H1 (cell line): ENCODE data around the gene IDH3A. TPM values are rescaled to one million over a fixed set of nuclear protein-coding genes. Genes with fewer than 3 reads are reported as not detected.

Experiments used
- CTCF ChIA-PET: fragments of 300-600 bp; sonication (Branson Sonifier 250); formaldehyde crosslinking; loops from one replicate; lab custom pipeline; 2021; ENCODE audit not compliant: partially characterized antibody; lab: Charles Lee
- POLR2A ChIA-PET: fragments of 300-600 bp; sonication (Branson Sonifier 250); formaldehyde crosslinking; loops from one replicate; lab custom pipeline; 2021; ENCODE audit warnings: inconsistent platforms; ENCODE audit not compliant: partially characterized antibody; lab: Charles Lee
- DNase-seq, 2 experiments: peaks; one replicate each; pipeline versions ENCODE4 v3.0.0 to v3.0.0-alpha.2; 2010 to 2022; ENCODE audit warnings: low spot score in 2 of 2, low read depth in 1 of 2, mixed read lengths in 1 of 2
- FAIRE-seq: peaks from 2 replicates; lab custom pipeline; 2011; peaks lifted over from hg19 to GRCh38; lab: Jason Lieb, UNC
- H2AFZ ChIP-seq: 2 replicates; pipeline ENCODE4 v1.8.1; 2012; ENCODE audit warnings: low read length, inconsistent platforms
- H2AK5ac ChIP-seq: 2 replicates; pipeline ENCODE4 v1.6.1; 2013; ENCODE audit warnings: low read depth, low read length
- H2BK120ac ChIP-seq: replicated peaks from 2 replicates; pipeline ENCODE3; 2013; ENCODE audit warnings: low read depth, low read length, inconsistent platforms
- H2BK12ac ChIP-seq: 2 replicates; pipeline ENCODE4 v1.6.1; 2013; ENCODE audit warnings: low read depth, low read length
- H2BK15ac ChIP-seq: 2 replicates; pipeline ENCODE4 v1.6.1; 2013; ENCODE audit warnings: low read length
- H2BK20ac ChIP-seq: 2 replicates; pipeline ENCODE4 v1.6.1; 2013; ENCODE audit warnings: low read length
- H2BK5ac ChIP-seq: 2 replicates; pipeline ENCODE4 v1.6.1; 2013; ENCODE audit warnings: low read depth, low read length
- H3K14ac ChIP-seq: 2 replicates; pipeline ENCODE4 v1.6.1; 2013; ENCODE audit warnings: inconsistent platforms; ENCODE audit not compliant: insufficient read length
- H3K18ac ChIP-seq: 2 replicates; pipeline ENCODE4 v1.6.1; 2013; ENCODE audit warnings: low read length; ENCODE audit errors: extremely low read depth
- H3K23ac ChIP-seq: 2 replicates; pipeline ENCODE4 v1.6.1; 2013; ENCODE audit warnings: inconsistent platforms; ENCODE audit not compliant: insufficient read length
- H3K23me2 ChIP-seq: 2 replicates; pipeline ENCODE4 v1.6.1; 2013; ENCODE audit warnings: low read depth, low read length
- H3K27ac ChIP-seq: 2 replicates; pipeline ENCODE4 v1.6.1; 2011; ENCODE audit warnings: low read depth, low read length, inconsistent platforms
- H3K27me3 ChIP-seq, 4 experiments: replicated peaks in 1 of 4; 1 replicate in 1 of 4; 2 replicates in 3 of 4; pipeline versions ENCODE4 v1.6.1 to v1.8.1; 2011 to 2013; ENCODE audit warnings: low read length in 3 of 4, mild to moderate bottlenecking in 3 of 4, inconsistent platforms in 2 of 4, mixed read lengths in 2 of 4, moderate library complexity in 1 of 4; ENCODE audit not compliant: control insufficient read depth in 3 of 4, insufficient read depth in 3 of 4; ENCODE audit errors: extremely low read depth in 1 of 4
- H3K36me3 ChIP-seq, 4 experiments: 2 replicates each; pipeline versions ENCODE4 v1.6.1 to v1.8.1; 2011 to 2013; ENCODE audit warnings: mild to moderate bottlenecking in 4 of 4, low read length in 3 of 4, moderate library complexity in 2 of 4, control low read depth in 1 of 4, inconsistent platforms in 1 of 4; ENCODE audit not compliant: insufficient read depth in 4 of 4, control insufficient read depth in 2 of 4
- H3K4ac ChIP-seq: replicated peaks from 2 replicates; pipeline ENCODE3; 2013; ENCODE audit warnings: low read length, low read depth, mixed read lengths, inconsistent platforms; ENCODE audit not compliant: insufficient read length
- H3K4me1 ChIP-seq, 4 experiments: replicated peaks in 1 of 4; 1 replicate in 1 of 4; 2 replicates in 3 of 4; pipeline versions ENCODE4 v1.6.1 to v1.8.1; 2011 to 2013; ENCODE audit warnings: low read length in 3 of 4, inconsistent platforms in 2 of 4, mixed read lengths in 1 of 4; ENCODE audit not compliant: insufficient read depth in 4 of 4, control insufficient read depth in 3 of 4
- H3K4me2 ChIP-seq, 2 experiments: 2 replicates each; pipeline versions ENCODE4 v1.6.1 to v1.8.1; 2011 to 2013; ENCODE audit warnings: low read depth in 2 of 2, low read length in 2 of 2, control low read depth in 1 of 2, inconsistent platforms in 1 of 2, mild to moderate bottlenecking in 1 of 2; ENCODE audit not compliant: insufficient read depth in 1 of 2
- H3K4me3 ChIP-seq, 4 experiments: fragments of 200-600, 300-600 bp in 1 of 4; sonication (generic), shearing (Covaris generic), sonication (Bioruptor Twin) in 1 of 4; 2 replicates each; pipeline versions ENCODE4 v1.5.1 to v1.8.1; 2011 to 2016; ENCODE audit warnings: low read length in 4 of 4, low read depth in 3 of 4, control low read depth in 2 of 4, inconsistent platforms in 2 of 4, mild to moderate bottlenecking in 2 of 4, mixed read lengths in 1 of 4, moderate library complexity in 1 of 4; ENCODE audit not compliant: insufficient read depth in 2 of 4; ENCODE audit errors: extremely low read depth in 1 of 4
- H3K56ac ChIP-seq: replicated peaks from 2 replicates; pipeline ENCODE3; 2013; ENCODE audit warnings: low read depth, mild to moderate bottlenecking, mixed read lengths, low read length, inconsistent platforms; ENCODE audit not compliant: insufficient read length
- H3K79me1 ChIP-seq: 2 replicates; pipeline ENCODE4 v1.6.1; 2013; ENCODE audit warnings: low read depth, low read length, control low read depth
- H3K79me2 ChIP-seq, 2 experiments: 2 replicates each; pipeline versions ENCODE4 v1.6.1 to v1.8.1; 2012 to 2013; ENCODE audit warnings: low read length in 2 of 2, mild to moderate bottlenecking in 2 of 2, inconsistent platforms in 1 of 2; ENCODE audit not compliant: insufficient read depth in 2 of 2, control insufficient read depth in 1 of 2
- H3K9ac ChIP-seq, 4 experiments: replicated peaks in 1 of 4; 1 replicate in 1 of 4; 2 replicates in 3 of 4; pipeline versions ENCODE4 v1.6.1 to v1.8.1; 2011 to 2013; ENCODE audit warnings: low read depth in 3 of 4, low read length in 3 of 4, control low read depth in 2 of 4, mild to moderate bottlenecking in 2 of 4, moderate library complexity in 2 of 4, inconsistent platforms in 1 of 4; ENCODE audit errors: extremely low read depth in 1 of 4
- H3K9me3 ChIP-seq, 2 experiments: 2 replicates each; pipeline versions ENCODE4 v1.6.1 to v1.8.1; 2012 to 2013; ENCODE audit warnings: mild to moderate bottlenecking in 2 of 2, moderate library complexity in 2 of 2, control low read depth in 1 of 2, inconsistent platforms in 1 of 2, low read depth in 1 of 2, low read length in 1 of 2, mixed read lengths in 1 of 2; ENCODE audit not compliant: insufficient read depth in 2 of 2
- H4K20me1 ChIP-seq, 2 experiments: replicated peaks in 1 of 2; 2 replicates each; pipeline versions ENCODE3 to v1.8.1; 2011 to 2013; ENCODE audit warnings: inconsistent platforms in 2 of 2, low read length in 2 of 2, mild to moderate bottlenecking in 1 of 2; ENCODE audit not compliant: insufficient read depth in 2 of 2, control insufficient read depth in 1 of 2
- H4K5ac ChIP-seq: 2 replicates; pipeline ENCODE4 v1.6.1; 2013; ENCODE audit warnings: low read length, low read depth, mixed read lengths, inconsistent platforms; ENCODE audit not compliant: insufficient read length
- H4K8ac ChIP-seq: 2 replicates; pipeline ENCODE4 v1.8.0; 2013; ENCODE audit warnings: mild to moderate bottlenecking, moderate library complexity, low read length, inconsistent platforms; ENCODE audit not compliant: insufficient read depth; ENCODE audit errors: extremely low read depth
- H4K91ac ChIP-seq: replicated peaks from 2 replicates; pipeline ENCODE3; 2013; ENCODE audit warnings: low read length, mixed read lengths, inconsistent platforms; ENCODE audit not compliant: insufficient read length
- CBX5 ChIP-seq: fragments of 300-800, 300-1000 bp; sonication (generic); IDR thresholded peaks from 2 replicates; pipeline ENCODE4 v1.7.1; 2016; ENCODE audit warnings: antibody characterized with exemption, low read length, low read depth
- GTF2F1 ChIP-seq: IDR thresholded peaks from 2 replicates; pipeline ENCODE4 v1.6.1; 2012; ENCODE audit warnings: low read depth, low read length, improper control_type of control experiment, borderline replicate concordance
- SP2 ChIP-seq: IDR thresholded peaks from 2 replicates; pipeline ENCODE4 v1.6.1; 2012; ENCODE audit warnings: mild to moderate bottlenecking, low read length, inconsistent platforms
- TBP ChIP-seq: IDR thresholded peaks from 2 replicates; pipeline ENCODE4 v1.6.1; 2011; ENCODE audit warnings: low read depth, low read length, improper control_type of control experiment
- WGBS, 2 experiments: shearing (Covaris generic) in 1 of 2; methylation state at CpG; one replicate each; pipeline versions ENCODE4 v1.1.6 to v1.1.7; 2013 to 2015; ENCODE audit warnings: low lambda C conversion rate in 2 of 2, mixed read lengths in 2 of 2, inconsistent platforms in 1 of 2, low coverage in 1 of 2, missing lambda C conversion rate in 1 of 2; ENCODE audit not compliant: insufficient replicate concordance in 2 of 2, insufficient coverage in 1 of 2, insufficient read length in 1 of 2; ENCODE audit errors: extremely low coverage in 1 of 2, missing lambda C conversion rate in 1 of 2; 5-methylcytosine and 5-hydroxymethylcytosine counted together
- polyA plus RNA-seq, 7 experiments: library from polyadenylated mRNA; depleted of rRNA in 3 of 7; stranded (reverse) in 5 of 7; unstranded in 2 of 7; fragments of >200 nt in 5 of 7; fragments of 200-250 nt in 2 of 7; gene quantifications; 1 replicate in 5 of 7; 2 replicates in 1 of 7; 4 replicates in 1 of 7; pipeline versions ENCODE4 v1.2.1 to v1.2.3, GENCODE V29; 2011 to 2013; ENCODE audit warnings: missing spikeins in 2 of 7, mixed read lengths in 2 of 7
- total RNA-seq: library from RNA; stranded (reverse); fragmentation: NEBNext Ultra II Directional; extraction: Animal tissue kit (Norgen Biotek cat#: 25700); gene quantifications from 2 replicates; pipeline ENCODE4 v1.2.1, GENCODE V29; 2021

The IDH3A gene
- total and polyA plus RNA-seq, 2 of the 8 experiments (the other 6 are each of a cell fraction or from before 2014, with no cell fraction given) = 23.4 to 36.8 TPM

GRCh38 chr15:78129077-78129750, 19.9 kb upstream of the IDH3A start:
- Histone ChIP-seq H3K4me3 (no peak overlapping the region), H3K9me3 (no peaks in the 10 kb centered on the region), H4K91ac (no peak overlapping the region), H3K23ac (no peak overlapping the region), H2AK5ac (0 out of 2 replicates have a peak overlapping the region, but pooled peaks have one; percentile 75), H3K4me2 (no peak overlapping the region; a peak in 1 of 4 replicates), H3K18ac (peak overlapping the region; percentile 62), H3K79me1 (peaks cover 8% of the 10 kb centered on the region), H4K20me1 (peaks cover 0 to 2% of the 10 kb centered on the region in 2 experiments), H2BK20ac (no peak overlapping the region), H2BK5ac (no peak overlapping the region), H3K27ac (peak overlapping the region; percentile 32; the same call in 1 of the 2 replicates), H3K14ac (no peak overlapping the region), H2AFZ (no peak overlapping the region), H3K9ac (no peak overlapping the region), H3K23me2 (peaks cover 12% of the 10 kb centered on the region), H4K5ac (no peak overlapping the region), H4K8ac (0 out of 2 replicates have a peak overlapping the region, but pooled peaks have one; percentile 0), H3K27me3 (no peaks in the 10 kb centered on the region; a peak in 1 of 7 replicates), H2BK120ac (no peak overlapping the region), H3K36me3 (no peaks in the 10 kb centered on the region), H3K56ac (no peak overlapping the region), H3K4me1 (peaks cover 0 to 21% (median 14%) of the 10 kb centered on the region in 4 experiments; a peak in 6 of 7 replicates), H2BK12ac (no peak overlapping the region), H2BK15ac (no peak overlapping the region), H3K4ac (no peak overlapping the region), H3K79me2 (no peaks in the 10 kb centered on the region)
- POLR2A ChIA-PET = no interaction called here
- 83% methylated on average over 8 of the region's 8 CpGs; no CpG with 5 or more reads in 1 of the 2 experiments for WGBS, 2 experiments
- no peak for TF ChIP-seq GTF2F1
- TF ChIP-seq CBX5 = no peak
- no peak for TF ChIP-seq SP2
- TF ChIP-seq TBP = no peak
- FAIRE-seq (no peak), DNase-seq (no peak)
- CTCF ChIA-PET = interaction anchor here (0.6 to 6.8 kb wide), 7 partner anchors 11 to 170 kb away, joined by 3 to 64 read pairs (median 3); no protein-coding TSS in a partner anchor
